GM12878 (cell line): ENCODE results near the gene GLI1. TPM values are rescaled to one million over a fixed set of nuclear protein-coding genes. Genes with fewer than 3 reads are reported as not detected.
A peak's percentile ranks its signal among the peaks of the same experiment; 100 is the strongest.

Experiments used
- ATAC-seq: fragments of 200-7000 bp; cut with Tn5 transposase; 3 replicates; pipeline ENCODE4 v1.9.1; 2020; ENCODE audit warnings: mild to moderate bottlenecking, moderate library complexity
- BruUV-seq: library from RNA; stranded (reverse); fragments of 400-500 nt; replicated peaks from 2 replicates; lab custom pipeline; 2021; lab: Mats Ljungman, UMichigan
- CTCF ChIA-PET: fragments of 300-600 bp; sonication (Branson Sonifier 250); formaldehyde crosslinking; extraction: SDS; loops from one replicate; lab custom pipeline; 2021; ENCODE audit warnings: inconsistent platforms; lab: Yijun Ruan, JAX
- POLR2A ChIA-PET: fragments of 350-600 bp; formaldehyde crosslinking; extraction: SDS; loops from one replicate; lab custom pipeline; 2021; ENCODE audit warnings: inconsistent platforms; lab: Charles Lee
- RAD21 ChIA-PET: fragments of 300-600 bp; sonication (Branson Sonifier 250); formaldehyde crosslinking; loops from one replicate; lab custom pipeline; 2023; ENCODE audit warnings: antibody characterized with exemption; ENCODE audit not compliant: unreplicated experiment; lab: Charles Lee
- SMC1A ChIA-PET: fragments of 300-600 bp; sonication (Branson Sonifier 250); formaldehyde crosslinking; loops from one replicate; lab custom pipeline; 2023; ENCODE audit not compliant: unreplicated experiment, uncharacterized antibody; lab: Charles Lee
- DNase-seq: peaks from one replicate; pipeline ENCODE4 v3.0.0-alpha.2; 2011; ENCODE audit warnings: low read depth, low spot score
- FAIRE-seq: peaks from 3 replicates; lab custom pipeline; 2011; peaks lifted over from hg19 to GRCh38; lab: Jason Lieb, UNC
- H2AFZ ChIP-seq: 2 replicates; pipeline ENCODE4 v1.6.0; 2011; ENCODE audit warnings: low read depth, low read length, control low read depth; ENCODE audit not compliant: control insufficient read depth
- H3K27ac ChIP-seq: 2 replicates; pipeline ENCODE4 v1.5.1; 2011; ENCODE audit warnings: control low read depth; ENCODE audit not compliant: control insufficient read depth, insufficient read depth
- H3K27me3 ChIP-seq, 2 experiments: replicated peaks in 1 of 2; 2 replicates each; pipeline versions ENCODE4 v1.6.0 to v1.6.1; 2011; ENCODE audit warnings: low read length in 1 of 2; ENCODE audit not compliant: control insufficient read depth in 2 of 2, insufficient read depth in 2 of 2
- H3K36me3 ChIP-seq, 2 experiments: 2 replicates each; pipeline ENCODE4 v1.5.1; 2011; ENCODE audit warnings: low read length in 1 of 2; ENCODE audit not compliant: control insufficient read depth in 2 of 2, insufficient read depth in 2 of 2
- H3K4me1 ChIP-seq: 2 replicates; pipeline ENCODE4 v1.6.1; 2011; ENCODE audit warnings: mild to moderate bottlenecking, low read length, moderate library complexity, mixed read lengths; ENCODE audit not compliant: control insufficient read depth, insufficient read depth
- H3K4me2 ChIP-seq: 2 replicates; pipeline ENCODE4 v1.6.0; 2011; ENCODE audit warnings: control low read depth; ENCODE audit not compliant: control insufficient read depth, insufficient read depth
- H3K4me3 ChIP-seq: fragments of 200-600 bp; sonication (generic); 2 replicates; pipeline ENCODE4 v1.5.1; 2016
- H3K79me2 ChIP-seq: 2 replicates; pipeline ENCODE4 v1.6.0; 2011; ENCODE audit warnings: low read length; ENCODE audit not compliant: control insufficient read depth, insufficient read depth
- H3K9ac ChIP-seq: 2 replicates; pipeline ENCODE4 v1.8.0; 2011; ENCODE audit warnings: low read length, control low read depth, mixed read lengths; ENCODE audit not compliant: control insufficient read depth, insufficient read depth
- H3K9me3 ChIP-seq: replicated peaks from 3 replicates; pipeline ENCODE4 v1.5.1; 2011; ENCODE audit warnings: mild to moderate bottlenecking, low read length; ENCODE audit not compliant: control insufficient read depth, insufficient read depth
- H4K20me1 ChIP-seq: 2 replicates; pipeline ENCODE4 v1.6.0; 2011; ENCODE audit not compliant: control insufficient read depth, insufficient read depth
- ATF3 ChIP-seq: IDR thresholded peaks from 2 replicates; pipeline ENCODE4 v1.6.1; 2011; ENCODE audit warnings: low read depth, mild to moderate bottlenecking, low read length, moderate library complexity, borderline replicate concordance; ENCODE audit errors: extremely low read depth
- BCLAF1 ChIP-seq: fragments of 450-650 bp; IDR thresholded peaks from 2 replicates; pipeline ENCODE4 v1.6.1; 2017; ENCODE audit warnings: antibody characterized with exemption, mild to moderate bottlenecking, moderate library complexity
- CBFB ChIP-seq: IDR thresholded peaks from 2 replicates; pipeline ENCODE4 v1.6.1; 2016; ENCODE audit warnings: antibody characterized with exemption, low read depth
- CBX3 ChIP-seq: fragments of 200-600 bp; sonication (generic); IDR thresholded peaks from 2 replicates; pipeline ENCODE4 v1.6.1; 2016; ENCODE audit warnings: low read depth, borderline replicate concordance
- E4F1 ChIP-seq: fragments of 450-650 bp; IDR thresholded peaks from 2 replicates; pipeline ENCODE4 v1.6.1; 2018; ENCODE audit warnings: borderline replicate concordance, mild to moderate bottlenecking; ENCODE audit not compliant: partially characterized antibody
- EGR1 ChIP-seq, 2 experiments: IDR thresholded peaks; 1 replicate in 1 of 2; 2 replicates in 1 of 2; pipeline ENCODE4 v1.6.1; 2011 to 2012; ENCODE audit warnings: low read depth in 2 of 2, low read length in 2 of 2, borderline replicate concordance in 1 of 2, mild to moderate bottlenecking in 1 of 2, moderate library complexity in 1 of 2
- GATAD2B ChIP-seq: fragments of 450-650 bp; conservative IDR thresholded peaks from 2 replicates; pipeline ENCODE4 v1.6.1; 2017; ENCODE audit warnings: low read depth, mild to moderate bottlenecking, moderate library complexity
- KAT2A ChIP-seq: conservative IDR thresholded peaks from 2 replicates; pipeline ENCODE4 v1.6.1; 2011; ENCODE audit warnings: low read depth, low read length; ENCODE audit not compliant: control insufficient read depth
- NBN ChIP-seq: fragments of 450-650 bp; IDR thresholded peaks from 2 replicates; pipeline ENCODE4 v1.6.1; 2016
- POU2F2 ChIP-seq: IDR thresholded peaks from 3 replicates; pipeline ENCODE4 v1.6.1; 2011; ENCODE audit warnings: low read depth, mild to moderate bottlenecking, low read length, borderline replicate concordance
- RBBP5 ChIP-seq: fragments of 200-600 bp; sonication (generic); conservative IDR thresholded peaks from 2 replicates; pipeline ENCODE4 v1.6.1; 2016
- SIX5 ChIP-seq: IDR thresholded peaks from 2 replicates; pipeline ENCODE4 v1.6.1; 2011; ENCODE audit warnings: mild to moderate bottlenecking, low read depth, low read length, moderate library complexity; ENCODE audit not compliant: severe bottlenecking
- SREBF1 ChIP-seq: IDR thresholded peaks from 2 replicates; pipeline ENCODE4 v1.6.1; 2012; ENCODE audit warnings: mild to moderate bottlenecking, low read length
- ZBTB33 ChIP-seq: fragments of 450-650 bp; IDR thresholded peaks from 2 replicates; pipeline ENCODE4 v1.6.1; 2017; ENCODE audit warnings: mild to moderate bottlenecking
- ZNF207 ChIP-seq: fragments of 450-650 bp; IDR thresholded peaks from 2 replicates; pipeline ENCODE4 v1.6.1; 2014; ENCODE audit warnings: antibody characterized with exemption, mild to moderate bottlenecking, borderline replicate concordance
- WGBS: methylation state at CpG from one replicate; pipeline ENCODE4 v1.1.6; 2016; ENCODE audit warnings: low lambda C conversion rate; ENCODE audit not compliant: insufficient replicate concordance, insufficient coverage; ENCODE audit errors: missing lambda C conversion rate; 5-methylcytosine and 5-hydroxymethylcytosine counted together
- in situ Hi-C: fragments of 300-500 bp; cut with MboI; formaldehyde crosslinking; loops from 9 replicates; pipeline ENCODE4 v1.14.3; 2018; ENCODE audit warnings: mixed read lengths
- intact Hi-C: fragments of 100-400 bp; cut with micrococcal nuclease; formaldehyde crosslinking; loops from one replicate; pipeline ENCODE4 v1.14.2; 2022; ENCODE audit not compliant: unreplicated experiment
- polyA plus RNA-seq, 11 experiments: library from polyadenylated mRNA; depleted of rRNA in 4 of 11; unstranded in 6 of 11; stranded (reverse) in 5 of 11; fragments of >200 nt; fragmentation: Nextera tagmentation in 4 of 11; fragmentation: Illumina TruSeq in 1 of 11; extraction: Ambion mirVana in 4 of 11; extraction: Trizol in 1 of 11; gene quantifications; 1 replicate in 1 of 11; 2 replicates in 10 of 11; pipeline versions ENCODE4 v1.2.1 to v1.2.3, GENCODE V29; 2011 to 2016; ENCODE audit warnings: inconsistent platforms in 2 of 11, missing spikeins in 2 of 11, low read depth in 1 of 11
- total RNA-seq, 4 experiments: library from RNA; depleted of rRNA in 3 of 4; stranded (reverse); fragments of >200 nt in 3 of 4; fragmentation: Illumina TruSeq in 1 of 4; extraction: Trizol in 1 of 4; gene quantifications; 2 replicates each; pipeline versions ENCODE4 v1.2.1 to v1.2.3, GENCODE V29; 2013 to 2021

GLI1 gene
- total and polyA plus RNA-seq, 10 of the 15 experiments (the other 5 are each of a cell fraction or from before 2014, with no cell fraction given), result 0.27 to 1.2 (median 0.49) TPM

- H3K4me2 ChIP-seq, result no peak overlapping the region
- H3K27ac ChIP-seq, result no peak overlapping the region
- H4K20me1 ChIP-seq, result no peaks in the 10 kb centered on the region
- peak; percentile 13; the same call in 1 of the 3 replicates for ATAC-seq
- ChIA-PET CTCF (interaction anchor here (0.7 to 2.0 kb wide), 4 partner anchors 11 to 55 kb away, joined by 3 to 6 read pairs (median 5); partner anchors contain the start of genes GLI1 and INHBE), POLR2A (no interaction called here), SMC1A (interaction anchor here (1.5 kb wide), 1 partner anchor 256 kb away, joined by 3 read pairs; no protein-coding TSS in a partner anchor), RAD21 (interaction anchor here (1.4 kb wide), 1 partner anchor 11 kb away, joined by 3 read pairs; no protein-coding TSS in a partner anchor)
- H3K4me1 ChIP-seq, result peaks cover 4% of the 10 kb centered on the region; the same call in 1 of the 2 replicates
- intact Hi-C loops (loop anchor here (10.0 kb wide), 1 partner anchor 285 kb away; the partner anchor contains the start of genes CDK4 and MARCHF9), in situ Hi-C loops (no loop called here)
- H3K9ac ChIP-seq, result no peak overlapping the region
- H3K27me3 ChIP-seq, result no peaks in the 10 kb centered on the region
- H3K4me3 ChIP-seq, result no peak overlapping the region
- H3K9me3 ChIP-seq, result no peaks in the 10 kb centered on the region
- peaks cover 3% of the 10 kb centered on the region for H3K79me2 ChIP-seq
- H2AFZ ChIP-seq, result no peak overlapping the region
- no peak for DNase-seq
- FAIRE-seq, result no peak
- 86% methylated on average over 10 of the region's 10 CpGs for WGBS
- BruUV-seq, result no TSS peak
- H3K36me3 ChIP-seq, result peaks cover 0 to 26% of the 10 kb centered on the region in 2 experiments
- TF ChIP-seq KAT2A (no peak), CBFB (no peak), ZBTB33 (no peak), BCLAF1 (no peak), CBX3 (no peak), ZNF207 (no peak), RBBP5 (no peak), GATAD2B (no peak), SIX5 (no peak), NBN (no peak), E4F1 (no peak), EGR1 (IDR thresholded peaks at IDR 0.05; ENCODE audit: borderline replicate concordance in 1 of 2, low read depth in 2 of 2, low read length in 2 of 2) (no peak), ATF3 (no peak), SREBF1 (no peak), POU2F2 (no peak)
Observed at GRCh38 chr12:57469296-57470164, 9.9 kb downstream of the GLI1 start.
